Measurements from ENCODE around the gene WDR27. TPM values are rescaled to one million over a fixed set of nuclear protein-coding genes. Genes with fewer than 3 reads are reported as not detected.
"Not testable (repeated sequence)": the region's sequence is repeated elsewhere in the genome, so short reads cannot be mapped to it uniquely, and the experiment has no call there.

The WDR27 gene
- total RNA-seq, 2 donors from 2014 or later, result 33.4 to 46.9 TPM

- intact Hi-C loops (cut with DNase I, micrococcal nuclease), result no loop called here
- no peak for ATAC-seq
- no peak for DNase-seq
Measured at GRCh38 chr6:169473663-169474062, 228.2 kb downstream of the WDR27 start.

- DNase-seq (no peak), ATAC-seq (no peak)
- intact Hi-C loops (cut with DNase I, micrococcal nuclease), result no loop called here
Measured at GRCh38 chr6:169472786-169473416, 228.9 kb downstream of the WDR27 start.

- intact Hi-C loops (cut with DNase I, micrococcal nuclease), result no loop called here
- DNase-seq (no peak), ATAC-seq (no peak)
Measured at GRCh38 chr6:169470790-169471189, 231.0 kb downstream of the WDR27 start.

GRCh38 chr6:169469028-169469427 is 232.8 kb downstream of the WDR27 start:
- ATAC-seq, result no peak
- DNase-seq, result no peak
- intact Hi-C loops (cut with DNase I, micrococcal nuclease), result no loop called here

- ATAC-seq; intact Hi-C loops (cut with DNase I, micrococcal nuclease); DNase-seq: not testable (repeated sequence)
Measured at GRCh38 chr6:169467755-169468154, 234.1 kb downstream of the WDR27 start.

GRCh38 chr6:169466256-169466655 is 235.6 kb downstream of the WDR27 start:
- DNase-seq; ATAC-seq; intact Hi-C loops (cut with DNase I, micrococcal nuclease): not testable (repeated sequence)

GRCh38 chr6:169457762-169458161 is 244.1 kb downstream of the WDR27 start:
- ATAC-seq (no peak), DNase-seq (no peak)
- intact Hi-C loops (cut with DNase I, micrococcal nuclease), result no loop called here

GRCh38 chr6:169456840-169457239 is 245.0 kb downstream of the WDR27 start:
- intact Hi-C loops (cut with DNase I, micrococcal nuclease), result no loop called here
- DNase-seq, result no peak
- ATAC-seq, result no peak

GRCh38 chr6:169455470-169455869 is 246.4 kb downstream of the WDR27 start:
- no peak for DNase-seq
- ATAC-seq, result no peak
- intact Hi-C loops (cut with DNase I, micrococcal nuclease), result no loop called here

GRCh38 chr6:169454872-169455204 is 247.0 kb downstream of the WDR27 start:
- ATAC-seq (no peak), DNase-seq (no peak)
- intact Hi-C loops (cut with DNase I, micrococcal nuclease), result no loop called here

- DNase-seq (no peak), ATAC-seq (no peak)
- intact Hi-C loops (cut with DNase I, micrococcal nuclease), result no loop called here
Measured at GRCh38 chr6:169454204-169454871, 247.5 kb downstream of the WDR27 start.

- no peak for ATAC-seq
- intact Hi-C loops (cut with DNase I, micrococcal nuclease), result no loop called here
- DNase-seq, result no peak
Measured at GRCh38 chr6:169452869-169453620, 248.8 kb downstream of the WDR27 start.

GRCh38 chr6:169452117-169452868 is 249.5 kb downstream of the WDR27 start:
- intact Hi-C loops (cut with DNase I, micrococcal nuclease), result no loop called here
- DNase-seq, result peak; percentile 35 to 59
- no peak for ATAC-seq

GRCh38 chr6:169451065-169451838 is 250.6 kb downstream of the WDR27 start:
- no peak for ATAC-seq
- intact Hi-C loops (cut with DNase I, micrococcal nuclease), result no loop called here

GRCh38 chr6:169450097-169450496 is 251.7 kb downstream of the WDR27 start:
- ATAC-seq (no peak), DNase-seq (no peak)
- intact Hi-C loops (cut with DNase I, micrococcal nuclease), result no loop called here

More at GRCh38 chr6:169451065-169451838, 250.6 kb downstream of the WDR27 start:
- DNase-seq, result no peak

GRCh38 chr6:169449221-169449620 is 252.6 kb downstream of the WDR27 start:
- intact Hi-C loops (cut with DNase I, micrococcal nuclease), result no loop called here
- no peak for ATAC-seq
- no peak for DNase-seq

GRCh38 chr6:169445661-169446581 is 255.9 kb downstream of the WDR27 start:
- DNase-seq (peak; percentile 60 to 64), ATAC-seq (peak; percentile 97)
- intact Hi-C loops (cut with DNase I, micrococcal nuclease), result no loop called here

- DNase-seq (no peak), ATAC-seq (no peak)
- intact Hi-C loops (cut with DNase I, micrococcal nuclease), result no loop called here
Measured at GRCh38 chr6:169445227-169445626, 256.6 kb downstream of the WDR27 start.

All from left colon (tissue), 2 donors.